Adrenal gland (tissue), 12 donors: ENCODE data around the gene BLVRB. TPM values are rescaled to one million over a fixed set of nuclear protein-coding genes. Genes with fewer than 3 reads are reported as not detected.

ENCODE experiments used
- DNase-seq, 7 donors: peaks; one replicate each; pipeline ENCODE4 v3.0.0-alpha.2; 2019 to 2020
- H3K27ac ChIP-seq, 5 donors: fragments of 200-600 bp; sonication (generic) in 4 of 5; 1 replicate in 3 of 5; 2 replicates in 2 of 5; pipeline versions ENCODE4 v1.5.1 to v1.8.0; 2016 to 2020; ENCODE audit warnings: mild to moderate bottlenecking in 1 of 5
- H3K27me3 ChIP-seq: fragments of 200-600 bp; 2 replicates; pipeline ENCODE4 v1.8.0; 2021
- H3K36me3 ChIP-seq, 2 donors: fragments of 200-600 bp; replicated peaks in 1 of 2; 1 replicate in 1 of 2; 2 replicates in 1 of 2; pipeline versions ENCODE4 v1.5.1 to v1.8.0; 2018 to 2022
- H3K4me1 ChIP-seq, 2 donors: fragments of 200-600 bp; replicated peaks in 1 of 2; 1 replicate in 1 of 2; 2 replicates in 1 of 2; pipeline versions ENCODE4 v1.5.1 to v1.8.0; 2018 to 2021
- H3K4me3 ChIP-seq, 4 donors: fragments of 200-600 bp; sonication (generic) in 3 of 4; one replicate each; pipeline ENCODE4 v1.5.1; 2016 to 2018
- H3K9me3 ChIP-seq, 3 donors: fragments of 200-600 bp; sonication (generic) in 1 of 3; replicated peaks in 1 of 3; 1 replicate in 2 of 3; 2 replicates in 1 of 3; pipeline versions ENCODE4 v1.5.1 to v1.8.0; 2016 to 2021
- POLR2A ChIP-seq, 2 donors: fragments of 450-650 bp; IDR thresholded peaks; one replicate each; pipeline ENCODE4 v1.6.1; 2017; ENCODE audit warnings: antibody characterized with exemption in 2 of 2, mild to moderate bottlenecking in 2 of 2, moderate library complexity in 1 of 2
- WGBS, 4 donors: extraction: QIAGEN DNeasy Blood & Tissue Kit in 2 of 4; methylation state at CpG; one replicate each; pipeline versions ENCODE4 v1.1.5 to v1.1.7; 2013 to 2017; 5-methylcytosine and 5-hydroxymethylcytosine counted together
- intact Hi-C, 2 donors: fragments of 100-400 bp; cut with DNase I; formaldehyde crosslinking; loops; one replicate each; pipeline versions ENCODE4 v1.14.1 to v1.15.0; 2022 to 2023
- polyA plus RNA-seq, 3 donors: library from polyadenylated mRNA; stranded (reverse); fragments of 200-250 nt in 2 of 3; fragments of 350-450 nt in 1 of 3; fragmentation: Illumina TruSeq in 1 of 3; extraction: RNeasy Lipid Tissue Mini Kit (QIAGEN cat#74804) in 1 of 3; gene quantifications; one replicate each; pipeline ENCODE4 v1.2.3, GENCODE V29; 2013 to 2014
- total RNA-seq, 9 donors: library from RNA; depleted of rRNA in 4 of 9; stranded (reverse); fragments of >200 nt in 4 of 9; fragments of 120-200 nt in 1 of 9; fragmentation: NEBNext Ultra II Directional in 1 of 9; extraction: Animal tissue kit (Norgen Biotek cat#: 25700) in 1 of 9; gene quantifications; one replicate each; pipeline versions ENCODE4 v1.1.0 to v1.2.4, GENCODE V29; 2013 to 2023
- TF ChIP-seq, protein P1 (sequence below), 6 experiments: fragments of 450-650 bp in 4 of 6; fragments of 200-600 bp in 2 of 6; sonication (generic) in 1 of 6; IDR thresholded peaks; 1 replicate in 5 of 6; 2 replicates in 1 of 6; pipeline versions ENCODE4 v1.5.1 to v1.8.0; 2016 to 2021; ENCODE audit warnings: antibody characterized with exemption in 6 of 6, mild to moderate bottlenecking in 2 of 6, moderate library complexity in 1 of 6
- donor health status: healthy with polysubstance abuse.
- donor health status: Bipolar disorder and iron deficiency.
- donor health status: DM: yes; HTN: yes; CAD: no.
- donor health status: DM: no; HTN: no; CAD: no.
- donor health status: DM: no; HTN: no; CAD: no.
- donor health status: DM: yes; HTN: yes; CAD: no.

BLVRB gene
- total and polyA plus RNA-seq, 12 donors = 53.8 to 303 (median 123) TPM

DNA sequence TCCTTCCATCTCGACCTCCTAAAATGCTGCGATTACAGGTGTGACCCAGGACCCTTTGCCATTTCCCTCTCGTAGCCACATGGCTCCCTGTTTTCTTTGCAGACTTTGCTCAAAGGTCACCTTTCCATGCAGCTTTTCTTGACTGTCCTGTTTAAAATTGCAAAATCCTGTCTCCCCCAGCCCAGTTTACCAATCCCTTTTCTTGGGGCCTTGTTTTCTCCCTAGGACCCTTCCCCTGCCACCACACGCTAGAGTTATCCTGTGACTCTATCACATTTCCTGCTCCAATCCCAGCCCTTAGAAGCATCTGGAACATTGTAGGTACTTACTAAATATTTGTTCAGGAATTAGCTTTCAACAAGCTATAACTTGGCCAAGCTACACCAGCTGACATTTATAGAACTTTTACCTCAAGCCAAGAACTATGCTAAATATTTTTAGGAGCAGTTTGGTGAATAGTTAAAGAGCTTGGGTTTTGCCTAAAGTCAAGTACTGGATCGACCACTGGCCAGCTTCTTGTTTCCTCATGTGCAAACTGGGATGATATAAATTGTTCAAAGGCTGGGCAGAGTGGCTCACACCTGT is 12.3 kb downstream of the BLVRB start:
- no peak overlapping the region for H3K27ac ChIP-seq
- no peaks in the 10 kb centered on the region for H3K27me3 ChIP-seq
- no peak for TF ChIP-seq POLR2A (IDR thresholded peaks at IDR 0.05)
- TF ChIP-seq, protein P1, sequence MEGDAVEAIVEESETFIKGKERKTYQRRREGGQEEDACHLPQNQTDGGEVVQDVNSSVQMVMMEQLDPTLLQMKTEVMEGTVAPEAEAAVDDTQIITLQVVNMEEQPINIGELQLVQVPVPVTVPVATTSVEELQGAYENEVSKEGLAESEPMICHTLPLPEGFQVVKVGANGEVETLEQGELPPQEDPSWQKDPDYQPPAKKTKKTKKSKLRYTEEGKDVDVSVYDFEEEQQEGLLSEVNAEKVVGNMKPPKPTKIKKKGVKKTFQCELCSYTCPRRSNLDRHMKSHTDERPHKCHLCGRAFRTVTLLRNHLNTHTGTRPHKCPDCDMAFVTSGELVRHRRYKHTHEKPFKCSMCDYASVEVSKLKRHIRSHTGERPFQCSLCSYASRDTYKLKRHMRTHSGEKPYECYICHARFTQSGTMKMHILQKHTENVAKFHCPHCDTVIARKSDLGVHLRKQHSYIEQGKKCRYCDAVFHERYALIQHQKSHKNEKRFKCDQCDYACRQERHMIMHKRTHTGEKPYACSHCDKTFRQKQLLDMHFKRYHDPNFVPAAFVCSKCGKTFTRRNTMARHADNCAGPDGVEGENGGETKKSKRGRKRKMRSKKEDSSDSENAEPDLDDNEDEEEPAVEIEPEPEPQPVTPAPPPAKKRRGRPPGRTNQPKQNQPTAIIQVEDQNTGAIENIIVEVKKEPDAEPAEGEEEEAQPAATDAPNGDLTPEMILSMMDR (IDR thresholded peaks at IDR 0.05) = no peak
- no peaks in the 10 kb centered on the region for H3K9me3 ChIP-seq
- 87 to 94% (median 91%) methylated on average over 5 of the region's 5 CpGs for WGBS, 4 donors
- intact Hi-C loops = no loop called here
- no peak overlapping the region for H3K4me3 ChIP-seq
- no peak for DNase-seq
- no peaks in the 10 kb centered on the region for H3K4me1 ChIP-seq
- H3K36me3 ChIP-seq = peaks cover 0 to 13% of the 10 kb centered on the region in 2 donors

DNA sequence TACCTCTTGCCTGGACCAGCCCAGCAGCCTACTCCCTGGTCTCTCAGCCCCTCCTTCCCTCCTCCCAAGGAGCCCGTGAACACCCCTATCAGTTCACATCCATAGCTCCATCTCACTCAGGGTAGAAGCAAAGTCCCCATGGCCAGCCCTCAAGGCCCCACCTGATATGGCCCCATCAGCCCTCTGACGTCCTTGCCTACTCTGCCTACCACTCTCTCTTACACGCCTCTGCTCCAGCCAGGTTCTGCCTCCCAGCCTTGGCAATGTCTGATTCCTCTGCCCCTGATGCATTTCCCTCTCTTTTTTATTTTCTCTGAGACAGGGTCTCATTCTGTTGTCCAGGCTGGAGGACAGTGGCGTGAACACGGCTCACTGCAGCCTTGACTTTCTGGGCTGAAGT is 13.5 kb downstream of the BLVRB start:
- intact Hi-C loops = no loop called here
- TF ChIP-seq POLR2A (IDR thresholded peaks at IDR 0.05) = no peak
- Histone ChIP-seq H3K4me3 (no peak overlapping the region), H3K9me3 (no peaks in the 10 kb centered on the region), H3K27ac (no peak overlapping the region), H3K36me3 (peaks cover 0 to 20% of the 10 kb centered on the region in 2 donors), H3K4me1 (no peaks in the 10 kb centered on the region), H3K27me3 (no peaks in the 10 kb centered on the region)
- 50 to 67% (median 58%) methylated on average over 5 of the region's 5 CpGs for WGBS, 4 donors
- no peak for DNase-seq

DNA sequence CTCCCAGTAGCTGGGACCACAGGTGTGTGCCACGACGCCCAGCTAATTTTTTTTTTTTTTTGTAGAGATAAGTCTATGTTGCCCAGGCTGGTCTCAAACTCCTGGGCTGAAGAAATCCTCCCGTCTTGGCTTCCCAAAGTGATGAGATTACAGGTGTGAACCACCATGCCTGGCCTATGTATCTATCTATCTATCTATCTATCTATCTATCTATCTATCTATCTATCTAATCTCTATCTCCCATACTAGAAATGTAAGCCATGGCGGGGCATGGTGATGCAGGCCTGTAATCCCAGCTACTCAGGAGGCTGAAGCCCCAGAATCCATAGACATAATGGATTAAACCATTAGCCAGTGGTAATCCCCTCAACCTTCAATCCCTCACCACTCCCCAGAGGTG is 14.9 kb downstream of the BLVRB start:
- peaks cover 0 to 20% of the 10 kb centered on the region in 2 donors for H3K36me3 ChIP-seq
- no peaks in the 10 kb centered on the region for H3K4me1 ChIP-seq
- no peak for DNase-seq
- TF ChIP-seq, protein P1 (IDR thresholded peaks at IDR 0.05) = no peak
- TF ChIP-seq POLR2A (IDR thresholded peaks at IDR 0.05) = no peak
- 92 to 96% (median 94%) methylated on average over 4 of the region's 4 CpGs for WGBS, 4 donors
- H3K4me3 ChIP-seq = no peak overlapping the region
- H3K27me3 ChIP-seq = no peaks in the 10 kb centered on the region
- no peaks in the 10 kb centered on the region for H3K9me3 ChIP-seq
- no peak overlapping the region for H3K27ac ChIP-seq
- intact Hi-C loops = no loop called here

DNA sequence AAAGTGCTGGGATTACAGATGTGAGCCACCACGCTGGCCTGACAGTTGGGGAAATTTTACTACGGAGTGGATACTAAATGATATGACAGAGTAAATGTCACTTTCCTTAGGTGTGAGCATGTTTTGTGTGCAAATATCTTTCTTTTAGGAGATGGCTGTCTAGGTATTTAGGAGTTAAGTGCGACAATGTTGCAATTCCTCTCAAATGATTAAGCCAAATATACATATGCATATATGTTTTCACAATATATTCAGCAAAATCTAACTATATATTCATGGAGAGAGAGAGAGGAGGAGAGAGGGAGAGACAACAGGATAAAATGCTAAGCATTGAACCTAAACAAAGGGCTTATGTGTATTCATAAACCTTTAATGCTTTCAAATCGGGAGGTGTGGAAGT is 16.0 kb downstream of the BLVRB start:
- Histone ChIP-seq H3K27ac (no peak overlapping the region), H3K36me3 (peaks cover 0 to 13% of the 10 kb centered on the region in 2 donors), H3K27me3 (no peaks in the 10 kb centered on the region), H3K4me3 (no peak overlapping the region), H3K4me1 (peaks cover 0 to 5% of the 10 kb centered on the region in 2 donors), H3K9me3 (no peaks in the 10 kb centered on the region)
- no peak for DNase-seq
- intact Hi-C loops = no loop called here
- no peak for TF ChIP-seq POLR2A (IDR thresholded peaks at IDR 0.05)
- TF ChIP-seq, protein P1 (IDR thresholded peaks at IDR 0.05) = no peak
- 91 to 100% (median 95%) methylated on average over 4 of the region's 4 CpGs for WGBS, 4 donors

DNA sequence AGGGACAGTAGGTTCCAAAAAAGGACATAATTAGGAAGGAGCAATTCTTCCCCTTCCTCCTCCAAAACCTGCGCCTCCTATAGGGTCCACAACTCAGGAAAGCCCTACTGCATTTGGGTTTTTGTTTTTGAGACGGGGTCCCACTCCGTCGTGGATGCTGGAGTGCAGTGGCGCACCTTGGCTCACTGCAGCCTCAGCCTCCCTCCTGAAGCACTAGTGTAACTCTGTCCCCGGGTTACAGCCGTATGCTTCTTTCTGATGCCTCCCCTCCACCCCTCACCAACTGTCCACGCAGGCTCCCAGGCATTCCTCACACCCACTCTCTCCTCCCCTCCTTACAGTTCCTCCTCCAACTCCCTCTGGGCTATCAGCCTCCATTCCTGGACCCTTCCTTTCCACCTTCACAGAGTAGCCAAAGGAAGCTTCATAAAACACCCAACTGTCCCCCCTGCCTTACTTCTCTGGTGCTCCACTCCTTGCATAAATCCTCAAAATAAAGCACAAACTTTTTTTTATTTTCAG is 19.2 kb downstream of the BLVRB start:
- H3K4me1 ChIP-seq = peaks cover 10 to 19% of the 10 kb centered on the region in 2 donors
- WGBS, 4 donors = 84 to 86% (median 85%) methylated on average over 8 of the region's 8 CpGs
- no peaks in the 10 kb centered on the region for H3K9me3 ChIP-seq
- intact Hi-C loops = no loop called here
- H3K36me3 ChIP-seq = peaks cover 0 to 18% of the 10 kb centered on the region in 2 donors
- H3K4me3 ChIP-seq = no peak overlapping the region
- TF ChIP-seq, protein P1 (IDR thresholded peaks at IDR 0.05) = no peak
- no peak for TF ChIP-seq POLR2A (IDR thresholded peaks at IDR 0.05)
- no peak overlapping the region for H3K27ac ChIP-seq
- no peak for DNase-seq
- H3K27me3 ChIP-seq = no peaks in the 10 kb centered on the region
